GM12878 (cell line): ENCODE data around the gene SON. TPM values are rescaled to one million over a fixed set of nuclear protein-coding genes. Genes with fewer than 3 reads are reported as not detected.

Experiments
- ASH2L ChIP-seq: fragments of 300-600, 200-600 bp; sonication (generic); IDR thresholded peaks from 2 replicates; pipeline ENCODE4 v1.6.1; 2017; ENCODE audit warnings: low read depth, mild to moderate bottlenecking, borderline replicate concordance
- ATF2 ChIP-seq: IDR thresholded peaks from 2 replicates; pipeline ENCODE4 v1.6.1; 2012; ENCODE audit warnings: low read length, inconsistent platforms
- ATF7 ChIP-seq: fragments of 450-650 bp; IDR thresholded peaks from 2 replicates; pipeline ENCODE4 v1.6.1; 2016; ENCODE audit warnings: low read depth, mild to moderate bottlenecking
- BCLAF1 ChIP-seq: fragments of 450-650 bp; IDR thresholded peaks from 2 replicates; pipeline ENCODE4 v1.6.1; 2017; ENCODE audit warnings: antibody characterized with exemption, mild to moderate bottlenecking, moderate library complexity
- BHLHE40 ChIP-seq, 2 experiments: fragments of 450-650 bp in 1 of 2; IDR thresholded peaks; 2 replicates each; pipeline ENCODE4 v1.6.1; 2011 to 2017; ENCODE audit warnings: low read depth in 2 of 2, borderline replicate concordance in 1 of 2, improper control_type of control experiment in 1 of 2, low read length in 1 of 2, mild to moderate bottlenecking in 1 of 2
- CHD2 ChIP-seq: IDR thresholded peaks from 2 replicates; pipeline ENCODE4 v1.6.1; 2011; ENCODE audit warnings: low read depth, low read length, improper control_type of control experiment, borderline replicate concordance
- E4F1 ChIP-seq: fragments of 450-650 bp; IDR thresholded peaks from 2 replicates; pipeline ENCODE4 v1.6.1; 2018; ENCODE audit warnings: borderline replicate concordance, mild to moderate bottlenecking; ENCODE audit not compliant: partially characterized antibody
- HSF1 ChIP-seq: fragments of 150-350 bp; IDR thresholded peaks from 2 replicates; pipeline ENCODE4 v1.6.1; 2014; ENCODE audit warnings: mild to moderate bottlenecking, low read depth, low read length
- IRF4 ChIP-seq: IDR thresholded peaks from 2 replicates; pipeline ENCODE4 v1.6.1; 2011; ENCODE audit warnings: low read depth, low read length
- KDM1A ChIP-seq: fragments of 200-600 bp; sonication (generic); IDR thresholded peaks from 2 replicates; pipeline ENCODE4 v1.6.1; 2016; ENCODE audit warnings: borderline replicate concordance
- MTA3 ChIP-seq: IDR thresholded peaks from 2 replicates; pipeline ENCODE4 v1.6.1; 2012; ENCODE audit warnings: low read length, inconsistent platforms, borderline replicate concordance
- MXI1 ChIP-seq: fragments of 150-350 bp; IDR thresholded peaks from 2 replicates; pipeline ENCODE4 v1.6.1; 2011; ENCODE audit warnings: low read depth, mild to moderate bottlenecking, inconsistent platforms, low read length, improper control_type of control experiment
- MYB ChIP-seq: fragments of 150-350 bp; IDR thresholded peaks from 2 replicates; pipeline ENCODE4 v1.6.1; 2014; ENCODE audit warnings: mild to moderate bottlenecking, low read depth, low read length, borderline replicate concordance
- NFIC ChIP-seq: IDR thresholded peaks from 2 replicates; pipeline ENCODE4 v1.6.1; 2012; ENCODE audit warnings: low read depth, mild to moderate bottlenecking, inconsistent platforms, low read length, moderate library complexity
- PAX8 ChIP-seq: fragments of 450-650 bp; IDR thresholded peaks from 2 replicates; pipeline ENCODE4 v1.6.1; 2017; ENCODE audit warnings: mild to moderate bottlenecking, moderate library complexity
- PML ChIP-seq: IDR thresholded peaks from 2 replicates; pipeline ENCODE4 v1.6.1; 2012; ENCODE audit warnings: low read length, inconsistent platforms
- POLR2AphosphoS2 ChIP-seq: IDR thresholded peaks from 2 replicates; pipeline ENCODE4 v1.6.1; 2011; ENCODE audit warnings: low read depth, mild to moderate bottlenecking, low read length, improper control_type of control experiment, moderate library complexity
- RFX5 ChIP-seq: IDR thresholded peaks from 2 replicates; pipeline ENCODE4 v1.6.1; 2011; ENCODE audit warnings: low read depth, low read length, improper control_type of control experiment
- TAF1 ChIP-seq: IDR thresholded peaks from 2 replicates; pipeline ENCODE4 v1.6.1; 2011; ENCODE audit warnings: mild to moderate bottlenecking, low read depth, low read length, borderline replicate concordance
- TARDBP ChIP-seq: IDR thresholded peaks from 2 replicates; pipeline ENCODE4 v1.6.1; 2016; ENCODE audit warnings: borderline replicate concordance
- ZNF207 ChIP-seq: fragments of 450-650 bp; IDR thresholded peaks from 2 replicates; pipeline ENCODE4 v1.6.1; 2014; ENCODE audit warnings: antibody characterized with exemption, mild to moderate bottlenecking, borderline replicate concordance
- ZNF217 ChIP-seq: fragments of 450-650 bp; IDR thresholded peaks from 2 replicates; pipeline ENCODE4 v1.6.1; 2017; ENCODE audit warnings: antibody characterized with exemption, mild to moderate bottlenecking
- polyA plus RNA-seq, 11 experiments: library from polyadenylated mRNA; depleted of rRNA in 4 of 11; unstranded in 6 of 11; stranded (reverse) in 5 of 11; fragments of >200 nt; fragmentation: Nextera tagmentation in 4 of 11; fragmentation: Illumina TruSeq in 1 of 11; extraction: Ambion mirVana in 4 of 11; extraction: Trizol in 1 of 11; gene quantifications; 1 replicate in 1 of 11; 2 replicates in 10 of 11; pipeline versions ENCODE4 v1.2.1 to v1.2.3, GENCODE V29; 2011 to 2016; ENCODE audit warnings: inconsistent platforms in 2 of 11, missing spikeins in 2 of 11, low read depth in 1 of 11
- total RNA-seq, 4 experiments: library from RNA; depleted of rRNA in 3 of 4; stranded (reverse); fragments of >200 nt in 3 of 4; fragmentation: Illumina TruSeq in 1 of 4; extraction: Trizol in 1 of 4; gene quantifications; 2 replicates each; pipeline versions ENCODE4 v1.2.1 to v1.2.3, GENCODE V29; 2013 to 2021

The SON gene
- total and polyA plus RNA-seq, 10 of the 15 experiments (the other 5 are each of a cell fraction or from before 2014, with no cell fraction given) = 95.7 to 788 (median 251) TPM

GRCh38 chr21:33542640-33543504 is at the start of gene SON (continued):
- TF ChIP-seq HSF1 = no peak
- TF ChIP-seq BCLAF1 = no peak
- no peak for TF ChIP-seq ATF2
- peak; percentile 90 for TF ChIP-seq PAX8
- TF ChIP-seq TAF1 = peak; percentile 71
- no peak for TF ChIP-seq MTA3
- TF ChIP-seq ATF7 = peak; percentile 69
- TF ChIP-seq ASH2L = no peak
- peak; percentile 97 for TF ChIP-seq RFX5
- TF ChIP-seq KDM1A = no peak
- TF ChIP-seq E4F1 = no peak
- TF ChIP-seq TARDBP = no peak; the same call in 1 of the 2 replicates
- TF ChIP-seq MYB = no peak
- 0 out of 2 replicates have a peak, but pooled peaks have one; percentile 29 for TF ChIP-seq IRF4
- TF ChIP-seq BHLHE40 (IDR thresholded peaks at IDR 0.05; ENCODE audit: borderline replicate concordance in 1 of 2, low read depth in 2 of 2, low read length in 1 of 2) = no peak; a peak in 3 of 4 replicates
- 0 out of 2 replicates have a peak, but pooled peaks have one; percentile 66 for TF ChIP-seq ZNF207
- TF ChIP-seq MXI1 = no peak; the same call in none of the 2 replicates
- no peak for TF ChIP-seq NFIC
- TF ChIP-seq CHD2 = peak; percentile 89
- 0 out of 2 replicates have a peak, but pooled peaks have one; percentile 44 for TF ChIP-seq POLR2AphosphoS2
- TF ChIP-seq ZNF217 = no peak
- peak; percentile 51 for TF ChIP-seq PML
